T47D (cell line): ENCODE measurements around the gene MAML2.

Source experiments
- DNase-seq, 2 experiments: peaks; one replicate each; pipeline versions ENCODE4 v3.0.0 to v3.0.0-alpha.2; 2011 to 2012; ENCODE audit warnings: low read depth in 1 of 2, low spot score in 1 of 2
- JUND ChIP-seq: IDR thresholded peaks from 2 replicates; pipeline ENCODE4 v1.6.1; 2012; ENCODE audit warnings: low read depth
- in situ Hi-C: cut with HindIII; loops from 2 replicates; pipeline ENCODE4 v1.10.0; 2016; ENCODE audit warnings: low sequenced_read_pairs, low pct_unique_long_range_greater_than_20kb

The MAML2 gene

DNA sequence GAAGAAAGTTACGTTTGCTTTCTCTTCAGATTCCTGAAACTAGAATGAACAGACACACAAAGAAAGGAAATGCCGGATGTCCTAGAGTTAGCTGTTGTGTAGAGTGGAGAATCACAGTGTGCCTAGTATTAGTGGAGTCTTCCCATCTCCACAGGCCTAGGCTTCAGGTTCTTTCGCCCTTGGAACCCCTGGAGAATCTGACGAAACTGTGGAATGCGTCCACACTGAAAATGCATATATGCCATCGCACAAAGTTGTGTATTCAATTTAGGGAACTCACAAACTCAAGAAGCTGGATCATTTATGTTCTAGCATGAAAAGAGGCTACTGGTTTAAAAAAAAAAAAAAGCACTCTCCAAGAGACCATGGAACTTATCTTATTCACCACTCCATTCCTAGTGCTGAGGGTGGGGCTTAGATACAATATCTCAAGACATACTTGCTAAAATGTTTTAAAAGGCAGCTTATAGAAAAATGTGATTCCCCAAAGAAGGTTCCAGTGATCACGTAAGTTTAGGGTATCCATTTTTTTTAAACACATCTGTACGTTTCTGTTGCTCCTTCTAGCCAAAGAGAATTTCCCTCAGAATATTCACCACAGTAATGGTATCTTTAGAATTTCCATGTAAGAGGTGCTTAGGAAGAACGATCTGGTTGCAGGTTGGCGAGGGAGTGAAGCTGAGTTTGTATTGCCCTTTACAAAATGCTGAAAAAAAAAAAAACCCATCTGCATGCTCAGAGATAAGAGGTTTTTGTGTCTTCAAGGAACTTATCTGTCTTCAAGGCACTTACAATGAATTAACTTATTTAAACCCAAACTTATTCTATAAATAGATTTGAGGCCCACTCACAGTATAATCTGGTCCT is 20.0 kb downstream of the MAML2 start:
- no peak for DNase-seq
- in situ Hi-C loops: no loop called here
- no peak for TF ChIP-seq JUND

DNA sequence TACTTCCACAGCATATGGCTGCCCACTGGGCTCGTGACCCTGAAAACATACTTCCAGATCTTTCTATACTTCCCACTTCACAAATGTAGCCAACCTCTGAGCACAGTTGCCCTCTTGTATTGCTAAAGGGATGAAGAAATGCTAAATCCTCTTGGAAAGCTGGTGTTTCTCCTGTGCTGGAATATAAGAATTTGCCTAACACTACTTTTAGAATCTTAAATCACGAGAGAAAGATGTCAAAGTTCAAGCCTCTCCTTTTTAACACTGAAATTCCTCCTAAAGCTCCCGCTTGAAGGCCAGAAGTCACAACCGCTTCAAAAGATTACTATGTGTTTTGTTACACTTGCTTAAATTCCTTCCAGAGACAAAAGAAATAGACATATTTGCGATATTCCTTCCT is 21.9 kb downstream of the MAML2 start:
- no peak for DNase-seq
- in situ Hi-C loops: no loop called here
- no peak for TF ChIP-seq JUND

DNA sequence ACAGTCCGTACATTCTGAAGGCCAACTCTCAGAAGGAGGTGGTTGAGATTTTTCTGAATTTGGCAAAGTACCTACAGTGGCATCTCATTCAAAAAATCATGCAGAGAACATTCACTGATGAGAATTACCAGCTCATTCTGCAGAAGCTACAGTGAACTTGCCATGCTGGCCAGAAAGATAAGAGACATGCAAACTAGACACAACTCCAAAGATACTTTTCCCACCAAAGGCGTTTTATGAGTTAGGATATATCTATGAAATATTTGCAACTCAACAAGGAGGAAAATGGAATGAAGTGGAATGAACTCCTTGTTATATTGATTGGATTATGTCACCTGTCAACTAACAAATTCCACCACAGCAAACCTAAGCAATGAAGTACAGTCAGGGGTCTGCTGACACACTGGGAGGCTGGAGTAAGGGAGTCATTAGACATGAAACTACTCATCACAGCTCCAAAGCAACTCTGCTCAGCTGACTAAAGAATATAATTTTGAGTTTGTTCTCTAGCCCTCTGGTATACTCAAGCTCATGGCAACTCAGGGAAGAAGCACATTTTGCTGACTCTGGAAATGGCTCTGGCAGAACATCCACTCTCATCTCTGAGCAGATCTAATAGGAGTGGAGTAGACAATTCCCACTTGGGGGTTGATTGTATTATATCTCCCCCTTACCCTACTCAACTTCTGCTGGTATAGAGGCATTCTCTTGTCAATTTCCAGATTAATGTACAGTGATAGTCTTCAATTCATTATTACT is 22.9 kb downstream of the MAML2 start:
- no peak for DNase-seq
- in situ Hi-C loops: no loop called here

DNA sequence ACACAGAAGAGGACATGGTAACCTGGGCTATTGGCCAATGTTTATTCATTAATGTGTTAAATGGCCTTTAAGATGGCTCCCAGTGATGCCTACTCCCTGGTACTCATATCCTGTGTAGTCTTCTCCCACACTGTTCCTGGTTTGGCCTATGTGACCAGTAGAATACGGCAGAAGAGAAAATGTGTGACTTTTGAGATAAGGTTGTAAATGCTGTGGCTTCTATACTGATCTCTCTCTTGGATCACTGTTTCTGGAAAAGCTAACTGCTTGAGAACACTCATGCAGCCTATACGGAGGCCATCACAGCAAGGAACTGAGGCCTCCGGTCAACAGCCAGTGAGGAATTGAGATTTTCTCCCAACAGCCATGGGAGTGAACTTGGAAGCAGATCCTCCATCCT is 24.1 kb downstream of the MAML2 start:
- DNase-seq: no peak
- in situ Hi-C loops: no loop called here
- TF ChIP-seq JUND: no peak

More for the DNA sequence above, 22.9 kb downstream of the MAML2 start:
- no peak for TF ChIP-seq JUND

DNA sequence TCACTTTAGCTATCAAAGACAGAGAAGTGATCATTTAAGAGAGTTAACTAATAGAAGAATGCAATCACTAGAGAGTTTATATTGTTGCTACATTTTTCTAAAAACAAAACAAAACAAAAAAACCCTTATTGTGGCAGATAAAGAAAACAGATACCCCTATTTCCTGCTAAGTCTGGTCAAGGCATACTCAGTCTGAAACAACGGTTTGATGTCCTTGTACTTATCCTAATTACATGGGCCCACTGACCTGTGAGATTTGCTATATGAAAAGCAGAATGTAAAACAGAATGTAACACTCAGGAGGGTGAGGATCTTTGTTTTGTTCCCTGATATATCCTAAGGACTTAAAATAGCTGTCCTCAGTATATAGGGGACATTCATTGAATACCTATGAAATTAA is 24.6 kb downstream of the MAML2 start:
- no peak for TF ChIP-seq JUND
- no peak for DNase-seq

GRCh38 chr11:96317985-96318384 is 25.0 kb downstream of the MAML2 start:
- in situ Hi-C loops: no loop called here
- TF ChIP-seq JUND: no peak
- no peak for DNase-seq

More for the DNA sequence above, 24.6 kb downstream of the MAML2 start:
- in situ Hi-C loops: no loop called here

- no peak for TF ChIP-seq JUND
- DNase-seq: peak in 1 of 2 experiments; percentile 48
- in situ Hi-C loops: no loop called here
These were observed 25.4 kb downstream of the MAML2 start for GRCh38 chr11:96317571-96317970.

- in situ Hi-C loops: no loop called here
These were observed 26.1 kb downstream of the MAML2 start for GRCh38 chr11:96316869-96317268.

DNA sequence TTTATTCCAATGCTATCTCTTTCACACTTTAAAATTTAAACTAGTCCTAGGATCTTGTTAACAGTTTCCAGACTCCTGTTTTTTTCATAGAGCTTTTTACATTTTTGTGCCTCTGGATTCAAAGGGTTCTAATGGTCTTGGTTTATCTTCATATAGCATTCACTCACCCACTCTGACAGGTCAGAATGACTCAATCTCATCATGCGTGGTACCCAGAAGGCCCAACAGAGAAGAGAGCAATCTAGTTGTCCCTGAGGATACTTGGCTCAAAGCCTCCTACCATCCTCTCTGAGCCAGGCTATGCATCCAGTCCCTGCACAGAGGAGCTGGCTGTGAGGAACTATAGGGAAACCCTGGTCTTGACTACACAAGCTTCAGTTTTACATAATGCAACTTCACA is 27.5 kb downstream of the MAML2 start:
- no peak for TF ChIP-seq JUND
- in situ Hi-C loops: no loop called here
- DNase-seq: no peak

More at GRCh38 chr11:96316869-96317268, 26.1 kb downstream of the MAML2 start:
- TF ChIP-seq JUND: no peak
- peak in 1 of 2 experiments; percentile 72 for DNase-seq

DNA sequence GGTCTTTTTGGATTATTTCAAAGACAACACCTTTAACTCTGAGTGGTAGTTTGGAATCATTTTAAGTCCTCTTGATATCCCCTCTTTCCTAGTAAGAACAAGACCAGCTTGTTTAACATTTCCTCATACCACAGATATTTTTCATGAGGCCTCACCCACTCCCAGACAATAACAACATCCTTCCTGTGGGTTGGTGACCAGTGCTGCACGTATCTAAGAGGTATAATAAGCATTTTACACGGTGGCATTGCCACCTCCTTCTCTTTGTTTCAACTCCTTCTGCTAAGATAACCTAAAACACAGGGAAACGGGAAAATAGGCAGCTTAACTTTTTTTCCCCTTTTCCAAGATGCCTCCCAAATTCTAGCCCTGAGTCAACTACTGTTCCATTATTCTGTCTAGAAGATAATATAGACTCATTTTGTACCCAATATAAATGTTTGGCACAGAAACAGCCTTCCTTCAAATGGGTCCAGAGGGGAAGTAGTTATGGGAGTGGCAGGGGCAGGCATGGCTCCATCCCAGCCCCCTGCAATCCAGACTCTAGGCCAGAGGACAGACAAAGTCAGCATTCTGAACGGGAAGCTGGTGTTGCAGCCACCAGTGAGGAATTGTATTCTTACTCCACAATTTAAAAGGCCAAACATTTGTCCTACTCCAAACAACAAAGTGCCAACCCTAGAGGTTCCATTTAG is 28.5 kb downstream of the MAML2 start:
- peak in 1 of 2 experiments; percentile 46 for DNase-seq
- TF ChIP-seq JUND: no peak
- in situ Hi-C loops: no loop called here

GRCh38 chr11:96313163-96313562 is 29.8 kb downstream of the MAML2 start:
- DNase-seq: no peak
- in situ Hi-C loops: no loop called here
- TF ChIP-seq JUND: no peak

GRCh38 chr11:96311120-96311568 is 31.9 kb downstream of the MAML2 start:
- DNase-seq: peak in 1 of 2 experiments; percentile 33
- no peak for TF ChIP-seq JUND
- in situ Hi-C loops: no loop called here
